Activated effector memory CD4-positive, alpha-beta T cell treated with anti-CD3 and anti-CD28 coated beads, Interleukin-2, amount 50 U/mL, for 16 hours (primary cell): ENCODE data around the gene FZD7.

ENCODE experiments used
- DNase-seq: peaks from one replicate; pipeline ENCODE4 v3.0.0-alpha.2; 2020

FZD7 gene

DNA sequence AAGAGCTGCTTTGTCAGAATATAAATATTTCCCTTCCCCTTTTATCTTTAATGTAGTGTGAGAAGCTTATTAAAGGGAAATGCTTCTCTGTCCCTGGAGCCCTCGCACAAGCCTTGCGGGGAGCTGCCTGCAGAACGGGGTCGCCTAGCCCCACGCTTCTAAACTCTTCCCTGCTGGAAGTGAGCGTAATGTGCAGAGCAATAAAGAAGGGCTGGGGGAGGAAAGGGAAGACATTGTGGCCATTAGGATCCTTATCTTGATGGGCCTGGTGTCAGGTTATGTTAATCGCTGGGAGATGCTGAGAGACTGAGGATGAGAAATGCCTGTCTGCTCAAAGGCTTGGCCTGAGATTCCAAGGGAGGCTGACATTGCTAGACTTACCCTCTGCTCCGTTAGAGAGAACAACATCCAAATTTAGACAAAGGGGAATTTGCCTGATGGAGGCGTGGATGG is 18.9 kb upstream of the FZD7 start:
- no peak for DNase-seq

- DNase-seq = no peak
These were observed 18.2 kb upstream of the FZD7 start for GRCh38 chr2:202015471-202015870.

DNA sequence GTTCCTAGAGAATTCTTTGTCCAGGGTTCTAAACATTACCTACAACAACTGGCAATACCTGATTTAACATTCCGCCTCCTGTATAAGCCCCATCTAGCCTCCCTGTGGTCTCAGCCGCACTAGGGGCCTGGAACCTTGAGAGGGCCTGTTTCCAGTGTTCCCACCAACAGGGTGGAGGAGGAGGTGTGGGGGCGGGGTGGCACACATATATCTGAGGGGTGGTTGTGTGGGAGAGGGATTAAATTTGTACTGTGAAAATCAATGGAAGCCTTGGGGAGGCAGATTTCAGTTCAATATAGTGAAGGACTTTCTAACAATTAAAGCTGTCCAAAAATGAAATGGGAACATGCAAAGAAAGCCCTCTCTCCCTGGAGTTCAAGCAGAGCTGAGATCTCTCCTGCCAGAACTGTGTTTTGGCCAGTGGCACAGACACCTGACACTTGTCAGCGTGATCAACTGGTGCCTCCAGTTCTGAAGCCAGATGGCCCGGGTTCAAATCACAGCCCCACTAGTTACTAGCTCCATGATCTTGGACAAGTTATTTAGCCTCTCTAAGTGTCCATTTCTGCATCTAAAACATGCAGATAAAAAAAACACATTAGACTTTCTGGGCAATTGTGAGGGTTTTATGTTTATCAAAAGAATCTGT is 17.0 kb upstream of the FZD7 start:
- no peak for DNase-seq

GRCh38 chr2:202017940-202018339 is 15.7 kb upstream of the FZD7 start:
- DNase-seq = no peak

DNA sequence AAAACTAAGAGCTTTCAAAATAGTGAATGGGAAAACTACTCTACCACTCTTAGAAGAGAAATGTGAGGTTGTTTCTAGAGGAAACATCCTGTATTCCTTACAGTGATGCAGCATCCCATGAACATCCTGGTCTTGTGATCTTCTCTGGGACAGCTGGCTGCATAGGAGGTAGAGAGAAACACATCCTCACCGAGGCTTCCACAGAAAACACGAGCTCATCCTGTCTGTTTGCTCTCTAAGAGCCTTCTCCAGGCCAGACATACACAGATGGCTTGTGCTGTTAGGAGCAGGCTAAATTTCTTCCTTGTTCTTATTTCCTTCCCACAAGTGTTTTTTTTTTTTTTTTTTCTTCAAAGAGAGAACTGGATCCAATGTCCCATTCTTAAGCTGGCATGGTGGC is 14.7 kb upstream of the FZD7 start:
- DNase-seq = no peak

GRCh38 chr2:202019689-202020450 is 13.8 kb upstream of the FZD7 start:
- no peak for DNase-seq

GRCh38 chr2:202022755-202023154 is 10.9 kb upstream of the FZD7 start:
- DNase-seq = no peak

DNA sequence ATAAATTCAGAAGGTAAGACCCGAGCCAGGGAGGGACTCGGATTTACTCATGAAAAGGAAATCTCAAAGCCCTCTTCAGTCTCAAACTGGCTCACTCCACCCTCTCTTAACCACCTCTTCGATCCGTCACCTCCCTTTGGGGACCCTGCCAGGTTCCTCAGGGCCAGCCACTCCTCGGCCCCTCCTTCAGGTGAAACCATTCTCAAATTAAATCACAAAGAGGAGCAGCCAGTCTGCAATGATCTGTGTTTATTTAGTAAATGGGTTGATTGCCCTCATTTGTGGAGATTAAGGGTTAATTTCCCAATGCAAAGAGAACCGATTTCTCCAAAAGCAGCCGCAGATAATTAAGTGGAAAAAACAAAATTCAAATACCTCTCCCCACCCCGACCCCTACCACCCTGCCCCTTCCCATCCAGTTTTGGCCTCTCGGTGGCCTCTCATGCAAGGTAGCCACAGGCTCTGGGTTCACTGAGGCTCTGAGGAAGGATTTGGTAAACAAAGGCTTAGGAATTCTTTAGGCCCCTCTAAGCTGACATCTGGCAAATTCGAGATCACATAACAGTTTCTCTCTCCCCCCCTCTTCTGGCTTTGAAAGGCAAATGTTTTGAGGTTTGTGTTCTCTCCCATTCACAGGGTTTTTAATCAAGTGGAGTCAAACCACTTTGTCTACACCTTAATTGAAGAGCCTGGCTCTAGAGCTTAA is 10.3 kb upstream of the FZD7 start:
- DNase-seq = no peak

- no peak for DNase-seq
These were observed 9.8 kb upstream of the FZD7 start for GRCh38 chr2:202023904-202024266.

DNA sequence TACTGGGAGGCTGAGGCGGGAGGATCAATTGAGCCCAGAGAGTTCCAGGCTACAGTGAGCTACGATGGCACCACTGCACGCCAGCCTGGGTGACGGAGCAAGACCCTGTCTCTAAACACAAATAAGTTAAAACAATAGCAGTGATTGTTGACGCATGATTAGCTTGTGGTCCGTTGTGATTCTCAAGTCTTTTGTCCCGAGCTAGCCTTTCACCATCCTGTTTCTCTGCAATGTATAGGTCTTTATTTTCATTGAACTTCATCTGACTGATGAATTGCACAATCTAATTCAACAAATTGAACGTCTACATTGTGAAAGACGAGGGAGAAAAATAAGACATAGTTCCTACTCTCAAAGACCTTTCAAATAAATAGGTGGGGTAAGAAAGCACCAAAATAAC is 8.8 kb upstream of the FZD7 start:
- no peak for DNase-seq

DNA sequence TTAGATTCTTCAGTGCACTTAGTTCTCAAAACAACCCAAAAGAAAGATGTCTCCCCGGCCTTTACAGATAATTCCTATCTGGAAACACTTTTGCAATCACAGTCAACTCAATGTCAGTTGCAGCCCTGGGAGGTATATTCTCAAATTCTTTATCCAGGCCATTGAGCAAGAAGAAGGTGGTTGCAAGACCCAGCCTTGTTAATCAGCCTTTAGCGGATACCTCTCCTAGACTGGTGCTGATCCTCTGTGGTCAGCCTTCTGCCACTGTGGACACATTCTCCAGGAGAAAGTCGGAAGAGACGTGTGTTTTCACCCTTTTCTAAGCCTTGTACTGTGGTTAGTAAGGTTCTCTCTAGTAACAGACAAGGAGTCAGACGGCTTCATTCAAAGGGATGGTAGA is 7.8 kb upstream of the FZD7 start:
- no peak for DNase-seq

- no peak for DNase-seq
These were observed 7.1 kb upstream of the FZD7 start for GRCh38 chr2:202026507-202026906.

GRCh38 chr2:202030691-202031090 is 3.0 kb upstream of the FZD7 start:
- no peak for DNase-seq

- DNase-seq = no peak
These were observed 2.3 kb upstream of the FZD7 start for GRCh38 chr2:202031246-202031951.

DNA sequence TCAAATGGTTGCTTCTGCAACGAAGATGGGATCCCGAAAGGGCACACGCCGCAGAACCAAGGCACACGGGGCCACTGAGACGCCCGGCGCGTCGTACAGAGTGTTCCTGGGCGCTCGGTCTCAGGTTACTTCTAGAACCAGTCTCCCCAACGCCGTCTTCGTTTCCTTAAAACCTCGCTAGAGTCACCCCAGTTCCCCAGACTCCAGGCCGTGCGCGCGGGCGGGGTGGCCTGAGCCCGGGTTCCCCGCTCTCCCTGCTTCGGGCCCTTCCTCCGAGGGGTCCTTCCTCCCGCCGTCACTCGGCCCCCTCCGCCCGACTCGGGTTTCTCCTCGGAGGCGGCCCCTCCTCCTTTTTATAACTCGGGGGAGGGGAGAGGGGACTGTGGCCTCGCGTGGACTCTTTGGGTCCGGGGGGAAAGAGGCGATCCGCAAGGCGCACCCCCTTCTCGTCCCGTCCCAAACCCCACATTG is 774 bp upstream of the FZD7 start:
- DNase-seq = peak; percentile 74

DNA sequence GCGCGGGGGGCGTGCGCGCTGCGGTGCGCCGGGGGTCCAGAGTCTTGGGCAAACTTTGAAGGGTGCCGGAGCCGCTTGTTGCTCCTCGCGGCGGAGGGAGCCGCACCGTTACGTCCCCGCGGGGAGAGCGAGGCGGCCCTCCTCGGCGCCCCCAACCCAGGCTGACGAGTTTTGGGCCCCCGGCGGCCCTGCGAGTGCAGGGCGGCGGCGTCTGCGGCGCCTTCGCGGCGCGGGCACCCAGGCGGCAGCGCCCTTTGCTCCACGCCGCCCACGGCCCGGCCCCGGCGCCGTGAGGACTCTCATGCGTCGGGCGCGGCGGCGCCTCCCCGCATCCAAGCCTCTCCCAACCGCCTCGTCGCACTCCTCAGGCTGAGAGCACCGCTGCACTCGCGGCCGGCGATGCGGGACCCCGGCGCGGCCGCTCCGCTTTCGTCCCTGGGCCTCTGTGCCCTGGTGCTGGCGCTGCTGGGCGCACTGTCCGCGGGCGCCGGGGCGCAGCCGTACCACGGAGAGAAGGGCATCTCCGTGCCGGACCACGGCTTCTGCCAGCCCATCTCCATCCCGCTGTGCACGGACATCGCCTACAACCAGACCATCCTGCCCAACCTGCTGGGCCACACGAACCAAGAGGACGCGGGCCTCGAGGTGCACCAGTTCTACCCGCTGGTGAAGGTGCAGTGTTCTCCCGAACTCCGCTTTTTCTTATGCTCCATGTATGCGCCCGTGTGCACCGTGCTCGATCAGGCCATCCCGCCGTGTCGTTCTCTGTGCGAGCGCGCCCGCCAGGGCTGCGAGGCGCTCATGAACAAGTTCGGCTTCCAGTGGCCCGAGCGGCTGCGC is 814 bp downstream of the FZD7 start:
- DNase-seq = peak; percentile 70

GRCh38 chr2:202035089-202035940 is 1.7 kb downstream of the FZD7 start:
- DNase-seq = peak; percentile 69

DNA sequence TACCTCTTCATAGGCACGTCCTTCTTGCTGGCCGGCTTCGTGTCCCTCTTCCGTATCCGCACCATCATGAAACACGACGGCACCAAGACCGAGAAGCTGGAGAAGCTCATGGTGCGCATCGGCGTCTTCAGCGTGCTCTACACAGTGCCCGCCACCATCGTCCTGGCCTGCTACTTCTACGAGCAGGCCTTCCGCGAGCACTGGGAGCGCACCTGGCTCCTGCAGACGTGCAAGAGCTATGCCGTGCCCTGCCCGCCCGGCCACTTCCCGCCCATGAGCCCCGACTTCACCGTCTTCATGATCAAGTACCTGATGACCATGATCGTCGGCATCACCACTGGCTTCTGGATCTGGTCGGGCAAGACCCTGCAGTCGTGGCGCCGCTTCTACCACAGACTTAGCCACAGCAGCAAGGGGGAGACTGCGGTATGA is 2.3 kb downstream of the FZD7 start:
- no peak for DNase-seq

DNA sequence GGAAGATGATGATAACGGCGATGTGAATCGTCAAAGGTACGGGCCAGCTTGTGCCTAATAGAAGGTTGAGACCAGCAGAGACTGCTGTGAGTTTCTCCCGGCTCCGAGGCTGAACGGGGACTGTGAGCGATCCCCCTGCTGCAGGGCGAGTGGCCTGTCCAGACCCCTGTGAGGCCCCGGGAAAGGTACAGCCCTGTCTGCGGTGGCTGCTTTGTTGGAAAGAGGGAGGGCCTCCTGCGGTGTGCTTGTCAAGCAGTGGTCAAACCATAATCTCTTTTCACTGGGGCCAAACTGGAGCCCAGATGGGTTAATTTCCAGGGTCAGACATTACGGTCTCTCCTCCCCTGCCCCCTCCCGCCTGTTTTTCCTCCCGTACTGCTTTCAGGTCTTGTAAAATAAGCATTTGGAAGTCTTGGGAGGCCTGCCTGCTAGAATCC is 3.0 kb downstream of the FZD7 start:
- no peak for DNase-seq

DNA sequence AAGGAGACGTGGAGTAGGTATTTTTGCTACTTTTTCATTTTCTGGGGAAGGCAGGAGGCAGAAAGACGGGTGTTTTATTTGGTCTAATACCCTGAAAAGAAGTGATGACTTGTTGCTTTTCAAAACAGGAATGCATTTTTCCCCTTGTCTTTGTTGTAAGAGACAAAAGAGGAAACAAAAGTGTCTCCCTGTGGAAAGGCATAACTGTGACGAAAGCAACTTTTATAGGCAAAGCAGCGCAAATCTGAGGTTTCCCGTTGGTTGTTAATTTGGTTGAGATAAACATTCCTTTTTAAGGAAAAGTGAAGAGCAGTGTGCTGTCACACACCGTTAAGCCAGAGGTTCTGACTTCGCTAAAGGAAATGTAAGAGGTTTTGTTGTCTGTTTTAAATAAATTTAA is 3.4 kb downstream of the FZD7 start:
- DNase-seq = no peak
